GM12891 (cell line): ENCODE data around the gene RNF6.

Experiments
- PAX5 ChIP-seq: IDR thresholded peaks from 2 replicates; pipeline ENCODE4 v1.6.1; 2011; ENCODE audit warnings: low read length, moderate library complexity, mild to moderate bottlenecking; ENCODE audit not compliant: insufficient read depth, severe bottlenecking
- SPI1 ChIP-seq: IDR thresholded peaks from 2 replicates; pipeline ENCODE4 v1.6.1; 2011; ENCODE audit warnings: low read depth, low read length, control low read depth

- TF ChIP-seq PAX5 (no peak), SPI1 (no peak)
Observed at GRCh38 chr13:26225896-26226617, 3.9 kb upstream of the RNF6 start.
